ENCODE results near the gene CD2BP2. TPM values are rescaled to one million over a fixed set of nuclear protein-coding genes. Genes with fewer than 3 reads are reported as not detected.

The CD2BP2 gene
- polyA plus RNA-seq, 1 donor, result 33.0 TPM

- DNase-seq (ENCODE audit: low read depth), result peak; percentile 84
These were observed 23.4 kb upstream of the CD2BP2 start for GRCh38 chr16:30378236-30379157.

- DNase-seq (ENCODE audit: low read depth), result peak; percentile 80
These were observed 22.7 kb upstream of the CD2BP2 start for GRCh38 chr16:30377812-30378235.

GRCh38 chr16:30377050-30377811 is 22.1 kb upstream of the CD2BP2 start:
- DNase-seq (ENCODE audit: low read depth), result no peak

- no peak for DNase-seq (ENCODE audit: low read depth)
These were observed 21.4 kb upstream of the CD2BP2 start for GRCh38 chr16:30376461-30376902.

- no peak for DNase-seq (ENCODE audit: low read depth)
These were observed 20.8 kb upstream of the CD2BP2 start for GRCh38 chr16:30375864-30376263.

GRCh38 chr16:30374538-30374937 is 19.4 kb upstream of the CD2BP2 start, which contains the start of gene MYL11:
TSS of gene MYL11 (plus strand) at chr16:30374802. CDS start at chr16:30374858, 56 bp downstream.
- no peak for DNase-seq (ENCODE audit: low read depth)

- no peak for DNase-seq (ENCODE audit: low read depth)
These were observed 17.6 kb upstream of the CD2BP2 start for GRCh38 chr16:30372725-30373124.

- DNase-seq (ENCODE audit: low read depth), result no peak
These were observed 17.1 kb upstream of the CD2BP2 start for GRCh38 chr16:30372038-30372712.

GRCh38 chr16:30371248-30371816 is 16.2 kb upstream of the CD2BP2 start:
- no peak for DNase-seq (ENCODE audit: low read depth)

- peak; percentile 99 for DNase-seq (ENCODE audit: low read depth)
These were observed 15.5 kb upstream of the CD2BP2 start, which contains the start of gene TBC1D10B for GRCh38 chr16:30370456-30371247. TSS of gene TBC1D10B (minus strand) at chr16:30370494. CDS start at chr16:30370183, 311 bp downstream.

GRCh38 chr16:30369938-30370455 is 14.9 kb upstream of the CD2BP2 start:
- no peak for DNase-seq (ENCODE audit: low read depth)

GRCh38 chr16:30369091-30369937 is 14.2 kb upstream of the CD2BP2 start:
- DNase-seq (ENCODE audit: low read depth), result no peak

- DNase-seq (ENCODE audit: low read depth), result no peak
These were observed 13.6 kb upstream of the CD2BP2 start for GRCh38 chr16:30368792-30369090.

GRCh38 chr16:30368122-30368791 is 13.1 kb upstream of the CD2BP2 start:
- DNase-seq (ENCODE audit: low read depth), result no peak

- no peak for DNase-seq (ENCODE audit: low read depth)
These were observed 12.4 kb upstream of the CD2BP2 start for GRCh38 chr16:30367349-30368009.

GRCh38 chr16:30366511-30366910 is 11.4 kb upstream of the CD2BP2 start:
- DNase-seq (ENCODE audit: low read depth), result no peak

- no peak for DNase-seq (ENCODE audit: low read depth)
These were observed 10.1 kb upstream of the CD2BP2 start for GRCh38 chr16:30365200-30365599.

- no peak for DNase-seq (ENCODE audit: low read depth)
These were observed 6.1 kb upstream of the CD2BP2 start for GRCh38 chr16:30361180-30361579.

GRCh38 chr16:30359871-30360170 is 4.7 kb upstream of the CD2BP2 start:
- no peak for DNase-seq (ENCODE audit: low read depth)

Data from forelimb muscle (tissue), 1 donor.